ENCODE results near the gene PROM2.

DNA sequence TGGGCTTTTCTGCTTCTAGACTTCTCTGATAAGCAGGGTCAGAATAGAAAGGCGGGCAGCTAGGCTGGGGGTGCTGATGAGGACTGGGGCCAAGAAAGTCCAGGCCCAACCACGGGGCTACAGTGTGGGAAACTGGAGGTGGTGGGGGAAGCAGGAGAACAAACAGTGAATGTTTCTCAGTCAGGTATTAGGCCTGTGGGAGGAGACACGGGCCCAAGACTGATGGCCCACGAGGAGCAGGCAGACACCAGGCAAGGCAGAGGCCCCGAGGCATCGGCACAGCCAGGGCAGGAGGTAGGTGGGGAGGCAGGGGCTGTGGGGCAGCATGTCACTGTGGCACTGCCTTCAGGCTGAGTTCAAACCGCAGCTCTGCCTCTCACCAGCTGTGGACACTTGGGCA lies 63.6 kb downstream of the PROM2 start:
- TF ChIP-seq, protein P1, sequence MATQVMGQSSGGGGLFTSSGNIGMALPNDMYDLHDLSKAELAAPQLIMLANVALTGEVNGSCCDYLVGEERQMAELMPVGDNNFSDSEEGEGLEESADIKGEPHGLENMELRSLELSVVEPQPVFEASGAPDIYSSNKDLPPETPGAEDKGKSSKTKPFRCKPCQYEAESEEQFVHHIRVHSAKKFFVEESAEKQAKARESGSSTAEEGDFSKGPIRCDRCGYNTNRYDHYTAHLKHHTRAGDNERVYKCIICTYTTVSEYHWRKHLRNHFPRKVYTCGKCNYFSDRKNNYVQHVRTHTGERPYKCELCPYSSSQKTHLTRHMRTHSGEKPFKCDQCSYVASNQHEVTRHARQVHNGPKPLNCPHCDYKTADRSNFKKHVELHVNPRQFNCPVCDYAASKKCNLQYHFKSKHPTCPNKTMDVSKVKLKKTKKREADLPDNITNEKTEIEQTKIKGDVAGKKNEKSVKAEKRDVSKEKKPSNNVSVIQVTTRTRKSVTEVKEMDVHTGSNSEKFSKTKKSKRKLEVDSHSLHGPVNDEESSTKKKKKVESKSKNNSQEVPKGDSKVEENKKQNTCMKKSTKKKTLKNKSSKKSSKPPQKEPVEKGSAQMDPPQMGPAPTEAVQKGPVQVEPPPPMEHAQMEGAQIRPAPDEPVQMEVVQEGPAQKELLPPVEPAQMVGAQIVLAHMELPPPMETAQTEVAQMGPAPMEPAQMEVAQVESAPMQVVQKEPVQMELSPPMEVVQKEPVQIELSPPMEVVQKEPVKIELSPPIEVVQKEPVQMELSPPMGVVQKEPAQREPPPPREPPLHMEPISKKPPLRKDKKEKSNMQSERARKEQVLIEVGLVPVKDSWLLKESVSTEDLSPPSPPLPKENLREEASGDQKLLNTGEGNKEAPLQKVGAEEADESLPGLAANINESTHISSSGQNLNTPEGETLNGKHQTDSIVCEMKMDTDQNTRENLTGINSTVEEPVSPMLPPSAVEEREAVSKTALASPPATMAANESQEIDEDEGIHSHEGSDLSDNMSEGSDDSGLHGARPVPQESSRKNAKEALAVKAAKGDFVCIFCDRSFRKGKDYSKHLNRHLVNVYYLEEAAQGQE (IDR thresholded peaks at IDR 0.05; ENCODE audit: unreplicated experiment) = no peak
- TF ChIP-seq, protein P2, sequence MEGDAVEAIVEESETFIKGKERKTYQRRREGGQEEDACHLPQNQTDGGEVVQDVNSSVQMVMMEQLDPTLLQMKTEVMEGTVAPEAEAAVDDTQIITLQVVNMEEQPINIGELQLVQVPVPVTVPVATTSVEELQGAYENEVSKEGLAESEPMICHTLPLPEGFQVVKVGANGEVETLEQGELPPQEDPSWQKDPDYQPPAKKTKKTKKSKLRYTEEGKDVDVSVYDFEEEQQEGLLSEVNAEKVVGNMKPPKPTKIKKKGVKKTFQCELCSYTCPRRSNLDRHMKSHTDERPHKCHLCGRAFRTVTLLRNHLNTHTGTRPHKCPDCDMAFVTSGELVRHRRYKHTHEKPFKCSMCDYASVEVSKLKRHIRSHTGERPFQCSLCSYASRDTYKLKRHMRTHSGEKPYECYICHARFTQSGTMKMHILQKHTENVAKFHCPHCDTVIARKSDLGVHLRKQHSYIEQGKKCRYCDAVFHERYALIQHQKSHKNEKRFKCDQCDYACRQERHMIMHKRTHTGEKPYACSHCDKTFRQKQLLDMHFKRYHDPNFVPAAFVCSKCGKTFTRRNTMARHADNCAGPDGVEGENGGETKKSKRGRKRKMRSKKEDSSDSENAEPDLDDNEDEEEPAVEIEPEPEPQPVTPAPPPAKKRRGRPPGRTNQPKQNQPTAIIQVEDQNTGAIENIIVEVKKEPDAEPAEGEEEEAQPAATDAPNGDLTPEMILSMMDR (conservative IDR thresholded peaks at IDR 0.05; ENCODE audit: low read depth in 2 of 2) = no peak
- TF ChIP-seq EZH2 (IDR thresholded peaks at IDR 0.05; ENCODE audit: low read depth, unreplicated experiment) (no peak), POLR2AphosphoS5 (IDR thresholded peaks at IDR 0.05; ENCODE audit: low read depth) (no peak), CREB1 (CRISPR knock-in tag; IDR thresholded peaks at IDR 0.05; ENCODE audit: low read depth) (no peak), ZNF331 (CRISPR knock-in tag; IDR thresholded peaks at IDR 0.05; ENCODE audit: low read depth) (no peak), EZH2phosphoT487 (IDR thresholded peaks at IDR 0.05; ENCODE audit: unreplicated experiment) (no peak), STAT1 (IDR thresholded peaks at IDR 0.05; ENCODE audit: unreplicated experiment) (no peak)

All from GM23338 (cell line).